Measurements from ENCODE around the gene AHRR. TPM values are rescaled to one million over a fixed set of nuclear protein-coding genes. Genes with fewer than 3 reads are reported as not detected.

AHRR gene
- total RNA-seq, 2 donors from 2014 or later, result 1.9 to 2.1 TPM

GRCh38 chr5:425714-426113 lies 104.2 kb downstream of the AHRR start:
- Histone ChIP-seq H3K27ac (no peak overlapping the region), H3K27me3 (no peaks in the 10 kb centered on the region), H3K36me3 (no peaks in the 10 kb centered on the region), H3K9me3 (no peaks in the 10 kb centered on the region), H3K4me1 (no peaks in the 10 kb centered on the region), H3K9ac (ENCODE audit: low read depth in 2 of 2, low read length in 2 of 2) (no peak overlapping the region), H3K4me3 (no peak overlapping the region)
- DNase-seq, result no peak
- TF ChIP-seq CTCF (IDR thresholded peaks at IDR 0.05), result no peak
- intact Hi-C loops (cut with DNase I), result loop anchor here (5.0 kb wide), 1 partner anchor 103 kb away; the partner anchor contains the start of gene AHRR

GRCh38 chr5:426392-426976 lies 105.0 kb downstream of the AHRR start:
- no peak for TF ChIP-seq CTCF (IDR thresholded peaks at IDR 0.05)
- Histone ChIP-seq H3K9me3 (no peaks in the 10 kb centered on the region), H3K4me1 (no peaks in the 10 kb centered on the region), H3K27ac (no peak overlapping the region), H3K4me3 (no peak overlapping the region), H3K9ac (ENCODE audit: low read depth in 2 of 2, low read length in 2 of 2) (no peak overlapping the region), H3K27me3 (no peaks in the 10 kb centered on the region), H3K36me3 (no peaks in the 10 kb centered on the region)
- intact Hi-C loops (cut with DNase I), result loop anchor here (5.0 kb wide), 1 partner anchor 104 kb away; the partner anchor contains the start of gene AHRR
- DNase-seq, result no peak

- no peak overlapping the region for H3K4me3 ChIP-seq
- H3K9me3 ChIP-seq, result no peaks in the 10 kb centered on the region
- H3K9ac ChIP-seq (ENCODE audit: low read depth in 2 of 2, low read length in 2 of 2), result no peak overlapping the region
- no peak overlapping the region for H3K27ac ChIP-seq
- no peak for DNase-seq
- intact Hi-C loops (cut with DNase I), result loop anchor here (5.0 kb wide), 1 partner anchor 105 kb away; the partner anchor contains the start of gene AHRR
- H3K36me3 ChIP-seq, result no peaks in the 10 kb centered on the region
- no peaks in the 10 kb centered on the region for H3K4me1 ChIP-seq
- H3K27me3 ChIP-seq, result no peaks in the 10 kb centered on the region
- no peak for TF ChIP-seq CTCF (IDR thresholded peaks at IDR 0.05)
Observed at GRCh38 chr5:427415-428087, 106.0 kb downstream of the AHRR start.

- no peak for TF ChIP-seq CTCF (IDR thresholded peaks at IDR 0.05)
- Histone ChIP-seq H3K9ac (ENCODE audit: low read depth in 2 of 2, low read length in 2 of 2) (no peak overlapping the region), H3K27ac (no peak overlapping the region), H3K27me3 (no peaks in the 10 kb centered on the region), H3K36me3 (no peaks in the 10 kb centered on the region), H3K4me3 (no peak overlapping the region), H3K9me3 (no peaks in the 10 kb centered on the region), H3K4me1 (no peaks in the 10 kb centered on the region)
- no peak for DNase-seq
- intact Hi-C loops (cut with DNase I), result loop anchor here (5.0 kb wide), 1 partner anchor 106 kb away; the partner anchor contains the start of gene AHRR
Observed at GRCh38 chr5:428219-428618, 106.7 kb downstream of the AHRR start.

GRCh38 chr5:428754-429452 lies 107.4 kb downstream of the AHRR start:
- no peaks in the 10 kb centered on the region for H3K9me3 ChIP-seq
- no peak overlapping the region for H3K27ac ChIP-seq
- H3K4me1 ChIP-seq, result no peaks in the 10 kb centered on the region
- H3K27me3 ChIP-seq, result no peaks in the 10 kb centered on the region
- intact Hi-C loops (cut with DNase I), result loop anchor here (5.0 kb wide), 1 partner anchor 107 kb away; the partner anchor contains the start of gene AHRR
- no peaks in the 10 kb centered on the region for H3K36me3 ChIP-seq
- H3K9ac ChIP-seq (ENCODE audit: low read depth in 2 of 2, low read length in 2 of 2), result no peak overlapping the region
- no peak for DNase-seq
- no peak overlapping the region for H3K4me3 ChIP-seq
- no peak for TF ChIP-seq CTCF (IDR thresholded peaks at IDR 0.05)

All from colonic mucosa (tissue), 4 donors.